NCI-H146 (cell line): Measurements from ENCODE around the gene PRKAA1.

ENCODE experiments used
- DNase-seq: peaks from one replicate; lab custom pipeline; 2025; lab: John Stamatoyannopoulos, UW

PRKAA1 gene

DNA sequence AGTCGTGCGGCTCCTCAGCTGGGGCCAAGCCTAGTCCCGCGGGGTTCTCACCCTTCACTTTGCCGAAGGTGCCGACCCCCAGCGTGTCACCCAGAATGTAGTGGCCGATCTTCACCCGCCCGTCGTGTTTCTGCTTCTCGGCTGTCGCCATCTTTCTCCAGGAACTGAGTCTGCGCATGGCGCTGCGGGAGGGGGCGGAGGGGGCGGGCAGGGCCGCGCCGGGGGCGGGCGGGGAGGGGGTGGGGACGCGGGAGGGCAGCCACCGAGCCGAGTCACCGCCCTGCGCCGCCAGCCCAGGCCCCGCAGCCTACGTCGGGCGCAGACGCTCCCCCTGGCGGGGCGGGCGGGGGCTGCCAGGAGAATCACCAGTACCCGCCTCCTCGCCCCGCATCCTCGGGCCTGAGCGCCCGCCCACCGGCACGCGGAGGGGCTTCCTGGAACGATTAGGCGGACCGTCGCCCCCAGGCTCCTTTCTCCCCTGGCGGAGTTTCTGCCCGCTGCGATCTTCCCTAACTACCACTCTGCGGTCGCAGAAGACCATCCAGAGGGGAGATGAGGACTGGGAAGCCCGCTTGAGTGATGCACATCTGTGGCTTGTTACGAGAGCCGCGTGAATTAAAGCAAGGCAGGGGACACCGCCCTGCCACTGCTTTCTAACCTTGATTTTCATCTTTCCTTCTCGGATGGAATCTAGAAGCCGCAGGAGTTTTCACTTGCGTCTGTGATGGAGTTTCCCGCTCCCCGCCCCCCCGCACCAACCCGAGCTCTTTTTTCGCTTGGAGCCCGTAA lies at the start of gene PRKAA1:
Gene PRKAA1 (minus strand): TSS at position 363 of the 789 bp plus-strand sequence. CDS start 185 bp downstream, at position 178.
- DNase-seq: peak; percentile 87

DNA sequence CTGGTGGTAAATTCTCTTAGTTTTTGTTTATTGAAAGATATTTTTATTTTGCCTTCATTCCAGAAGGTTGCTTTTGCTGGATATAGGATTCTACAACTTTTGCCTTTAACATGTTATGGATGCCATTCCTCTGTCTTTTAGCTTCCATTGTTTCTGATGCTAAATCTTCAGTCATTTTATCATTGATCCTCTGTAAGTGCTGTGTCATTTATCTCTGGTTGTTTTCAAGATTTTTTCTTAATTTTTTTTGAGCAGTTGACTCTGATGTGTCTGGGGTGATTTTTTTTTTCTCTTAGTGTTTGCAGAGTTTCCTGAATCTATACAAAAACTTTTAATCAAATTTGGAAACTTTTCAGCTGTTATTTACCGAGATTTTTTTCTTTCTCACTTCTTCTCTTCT lies 49.4 kb upstream of the PRKAA1 start:
- DNase-seq: no peak

DNA sequence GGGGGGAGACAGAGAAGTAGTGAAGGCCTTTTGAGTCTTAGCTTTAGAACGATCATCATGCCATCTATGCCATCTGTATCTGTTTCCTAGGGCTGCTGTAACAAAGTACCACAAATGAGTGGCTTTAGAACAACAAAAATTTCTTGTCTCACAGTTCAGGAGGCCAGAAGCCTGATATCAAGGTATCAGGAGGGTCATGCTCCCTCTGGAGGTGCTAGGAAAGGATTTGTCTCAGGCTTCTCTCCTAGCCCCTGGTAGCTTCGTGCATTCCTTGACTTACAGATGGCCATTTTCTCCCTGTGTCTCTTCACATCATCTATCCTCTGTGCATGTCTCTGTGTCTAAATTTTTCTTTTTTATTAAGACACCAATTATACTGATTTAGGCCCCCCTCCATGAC lies 48.2 kb upstream of the PRKAA1 start:
- DNase-seq: no peak

DNA sequence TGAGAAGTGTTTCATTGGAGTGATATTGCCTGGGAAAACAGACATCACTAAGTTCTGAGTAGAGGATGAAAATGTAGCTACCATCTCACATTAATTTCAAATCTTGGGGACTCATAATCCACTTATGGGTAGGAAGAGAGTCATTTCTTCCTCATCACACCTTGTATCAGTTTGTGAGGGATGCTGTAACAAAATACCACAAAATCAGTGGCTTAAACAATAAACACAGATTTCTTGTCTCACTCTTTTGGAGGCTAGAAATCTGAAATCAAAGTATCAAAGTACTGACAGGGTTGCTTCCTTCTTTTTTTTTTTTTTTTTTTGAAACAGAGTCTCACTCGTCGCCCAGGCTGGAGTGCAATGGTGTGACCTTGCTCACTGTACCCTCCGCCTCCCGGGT lies 46.4 kb upstream of the PRKAA1 start:
- no peak for DNase-seq

DNA sequence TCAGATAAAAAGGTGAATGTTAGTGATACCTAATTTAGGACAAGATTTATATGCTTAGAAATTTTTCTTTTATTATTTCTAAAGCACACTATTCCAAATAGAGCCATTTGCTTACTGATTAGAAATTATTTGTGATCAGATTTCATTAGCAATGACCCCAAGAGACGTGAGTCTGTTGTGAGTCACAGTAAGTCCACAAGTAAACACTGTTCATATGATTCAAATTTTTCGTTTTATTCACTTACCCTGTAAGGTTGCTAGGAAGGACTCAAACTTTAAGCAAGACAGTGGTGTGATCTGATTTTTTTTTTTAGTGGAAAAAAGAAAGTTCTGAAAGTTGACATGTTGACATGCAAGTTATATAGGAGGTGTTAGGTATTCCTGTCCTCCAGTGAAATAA lies 44.2 kb upstream of the PRKAA1 start:
- no peak for DNase-seq

DNA sequence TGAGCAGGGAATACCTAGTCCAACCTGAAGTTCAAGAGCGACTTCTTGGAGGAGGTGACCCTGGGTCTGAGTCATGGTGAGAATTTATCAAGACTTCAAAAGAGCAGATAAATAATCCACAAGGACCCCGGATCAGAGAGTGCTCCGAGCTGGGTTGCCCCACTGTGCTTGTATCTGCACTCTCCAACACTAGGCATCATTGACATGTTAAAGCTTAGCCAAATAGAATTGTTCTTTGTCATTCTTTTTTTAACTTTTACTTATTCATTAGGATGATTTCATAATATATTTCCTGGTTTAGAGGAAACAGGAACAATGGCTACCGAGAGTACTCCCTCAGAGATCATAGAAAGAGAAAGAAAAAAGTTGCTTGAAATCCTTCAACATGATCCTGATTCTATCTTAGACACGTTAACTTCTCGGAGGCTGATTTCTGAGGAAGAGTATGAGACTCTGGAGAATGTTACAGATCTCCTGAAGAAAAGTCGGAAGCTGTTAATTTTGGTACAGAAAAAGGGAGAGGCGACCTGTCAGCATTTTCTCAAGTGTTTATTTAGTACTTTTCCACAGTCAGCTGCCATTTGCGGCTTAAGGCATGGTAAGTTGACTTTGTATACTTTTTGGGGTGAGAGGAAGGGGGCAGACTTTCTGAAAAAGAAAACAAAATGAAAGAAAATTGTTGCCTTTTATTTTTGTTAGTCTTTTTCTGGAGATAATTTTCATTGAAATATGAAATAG lies 43.1 kb upstream of the PRKAA1 start, which contains the start of gene CARD6:
Gene CARD6 (plus strand): TSS at position 300 of the 738 bp plus-strand sequence. CDS start 16 bp downstream, at position 316.
- DNase-seq: no peak

DNA sequence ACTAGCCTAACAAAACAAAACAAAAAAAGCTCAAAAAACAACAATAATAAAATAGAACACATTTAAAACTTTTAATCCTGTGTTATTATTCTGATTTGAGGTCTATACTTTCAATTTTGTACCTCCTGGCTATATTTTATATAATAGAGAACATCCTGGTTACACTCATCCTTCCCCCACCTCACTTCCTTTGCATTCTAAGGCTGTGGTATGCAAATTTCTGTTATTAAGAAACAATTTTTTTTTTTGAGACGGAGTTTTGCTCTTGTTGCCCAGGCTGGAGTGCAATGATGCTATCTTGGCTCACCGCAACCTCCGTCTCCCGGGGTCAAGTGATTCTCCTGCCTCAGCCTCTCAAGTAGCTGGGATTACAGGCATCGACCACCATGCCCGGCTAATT lies 39.9 kb upstream of the PRKAA1 start:
- DNase-seq: no peak

DNA sequence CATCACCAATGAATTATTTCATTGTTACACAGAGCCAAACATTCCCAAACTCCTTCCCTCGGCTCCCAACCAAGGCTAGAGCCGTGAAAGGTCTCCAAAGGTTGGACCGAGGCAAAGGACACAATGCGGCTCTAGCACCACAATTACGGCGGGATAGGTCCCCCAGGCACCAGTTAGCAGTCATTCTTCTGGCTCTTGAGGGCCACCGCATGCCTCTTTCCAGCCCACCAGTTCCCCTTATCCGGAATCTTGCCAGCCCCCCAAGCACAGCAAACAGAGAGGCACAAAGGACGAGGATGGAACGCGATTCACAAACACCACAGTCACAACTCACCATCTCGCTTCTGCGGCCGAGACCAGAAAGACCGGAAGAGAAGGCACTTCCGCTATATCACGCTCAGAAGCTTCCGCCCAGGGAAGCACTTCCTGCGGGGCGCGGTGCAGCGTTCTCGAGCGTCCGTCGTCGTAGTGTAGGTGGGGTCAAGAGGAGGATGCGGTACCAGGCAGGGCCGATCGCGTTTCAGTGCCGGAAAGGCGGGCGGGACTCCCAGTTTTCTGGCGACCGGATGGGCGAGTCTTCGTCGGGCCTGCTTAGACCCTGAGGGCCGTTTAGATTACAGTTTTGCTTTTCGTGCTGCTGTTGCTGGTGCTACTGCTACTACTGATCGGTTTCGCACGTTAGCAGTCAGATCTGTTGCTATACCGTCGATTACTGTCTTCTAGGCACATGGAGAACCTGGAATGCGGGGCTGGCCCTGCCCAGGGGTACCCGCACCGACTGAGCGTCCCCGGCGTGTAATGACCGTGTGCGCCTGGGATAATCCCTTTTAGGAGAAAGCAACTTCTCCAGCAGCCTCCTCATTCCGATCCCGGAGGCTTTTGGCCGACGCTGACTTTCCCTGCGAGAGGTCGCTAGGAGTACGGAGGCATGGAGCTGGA lies 36.9 kb upstream of the PRKAA1 start, which contains the start of gene RPL37:
Gene RPL37 (minus strand): TSS at position 374 of the 939 bp plus-strand sequence. CDS start 37 bp downstream, at position 337.
- peak; percentile 94 for DNase-seq

DNA sequence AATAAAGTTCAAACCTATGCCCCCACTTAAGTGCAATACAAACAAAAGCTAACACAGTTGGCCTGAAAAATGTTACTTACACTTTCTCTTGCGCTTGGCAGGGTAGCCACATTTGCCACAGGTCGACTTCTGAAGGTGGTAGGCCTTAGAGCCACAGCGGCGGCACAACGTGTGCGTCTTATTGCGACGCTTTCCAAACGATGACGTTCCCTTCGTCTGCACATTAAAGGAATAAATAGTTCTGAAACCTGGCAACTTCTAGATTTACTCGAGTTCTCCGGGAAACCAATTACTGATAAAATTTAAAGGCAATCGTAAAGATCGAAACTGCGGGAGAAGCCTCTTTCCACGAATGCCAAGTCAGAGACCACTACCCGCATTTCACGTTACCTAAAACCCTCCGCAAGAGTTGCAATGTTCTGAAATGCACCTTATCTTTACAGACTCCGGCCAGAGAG lies 36.2 kb upstream of the PRKAA1 start:
- DNase-seq: peak; percentile 18

DNA sequence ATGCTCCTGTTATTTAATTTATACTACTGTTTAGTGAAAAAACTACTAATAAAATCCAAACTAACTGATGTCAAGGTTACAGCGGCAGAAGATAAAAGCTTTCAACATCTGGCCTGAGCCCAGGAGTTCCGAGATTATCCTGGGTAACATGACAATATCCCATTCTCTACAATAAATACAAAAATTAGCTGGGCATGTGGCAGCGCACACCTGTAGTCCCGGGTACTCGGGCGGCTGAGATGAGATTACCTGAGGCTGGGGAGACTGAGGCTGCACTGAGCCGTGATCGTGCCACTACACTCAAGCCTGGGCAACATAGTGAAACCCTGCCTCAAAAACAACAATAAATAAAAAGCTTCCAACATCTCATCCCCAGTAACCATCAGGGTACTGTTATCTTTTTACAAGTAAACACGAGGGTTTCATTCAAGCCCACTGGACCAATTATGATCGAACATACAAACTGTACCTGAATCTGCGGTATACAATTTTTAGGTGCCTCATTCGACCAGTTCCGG lies 35.6 kb upstream of the PRKAA1 start:
- DNase-seq: no peak

DNA sequence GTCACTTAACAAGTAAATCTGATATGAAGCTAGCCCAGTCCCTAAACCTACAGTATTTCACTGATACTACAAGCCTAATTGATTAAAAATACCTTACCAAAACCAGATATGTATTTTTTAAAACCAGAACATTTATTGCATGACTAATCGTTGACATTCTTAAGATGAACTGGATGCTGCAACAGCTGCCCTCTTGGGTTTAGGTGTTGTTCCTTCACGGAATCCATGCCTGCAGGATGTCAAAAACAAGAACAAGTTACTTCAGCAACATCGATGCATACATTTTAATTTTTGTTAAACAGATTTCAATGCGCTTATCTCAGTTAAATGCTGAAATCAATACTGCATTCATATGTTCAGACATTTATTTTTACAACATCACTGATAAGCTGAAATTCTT lies 34.2 kb upstream of the PRKAA1 start:
- no peak for DNase-seq

DNA sequence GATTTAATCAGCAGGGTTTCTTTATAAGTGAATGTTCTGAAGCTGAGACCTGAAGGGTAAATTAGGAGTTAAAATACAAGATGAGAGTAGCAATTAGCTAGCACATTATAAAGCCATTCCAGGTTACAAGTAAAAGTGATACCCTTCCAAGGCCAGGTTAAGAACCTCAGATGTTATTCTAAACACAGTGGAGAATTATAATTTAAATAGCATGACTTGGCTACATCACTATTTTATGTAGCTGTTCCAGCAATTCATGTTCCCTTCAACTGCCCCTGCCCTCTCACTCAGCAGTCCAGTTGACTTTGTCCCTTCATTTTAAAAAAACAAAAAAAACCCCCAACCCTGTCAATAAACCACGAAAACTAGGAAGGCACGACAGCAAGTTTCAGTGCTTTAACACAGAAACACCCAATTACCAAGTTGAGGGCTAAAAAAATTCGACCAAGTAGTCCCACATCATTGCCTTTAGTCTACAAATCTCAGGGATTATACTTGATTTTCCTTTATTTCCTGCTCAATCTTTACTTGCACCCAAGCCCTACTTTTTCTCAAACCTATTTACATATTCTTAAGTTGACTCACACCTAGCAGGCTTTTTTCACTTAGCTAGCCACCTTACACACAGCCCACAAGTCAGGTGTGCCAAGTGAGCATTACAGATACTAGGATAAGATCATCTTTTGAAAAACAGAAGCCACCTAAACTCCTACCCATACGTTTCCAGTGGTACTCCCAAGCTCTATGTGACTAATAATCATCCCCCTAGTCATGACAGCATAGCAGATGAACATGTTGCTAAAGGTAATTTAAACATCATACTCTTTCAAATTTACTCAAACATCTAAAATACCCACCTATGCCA lies 33.4 kb upstream of the PRKAA1 start:
- DNase-seq: no peak

DNA sequence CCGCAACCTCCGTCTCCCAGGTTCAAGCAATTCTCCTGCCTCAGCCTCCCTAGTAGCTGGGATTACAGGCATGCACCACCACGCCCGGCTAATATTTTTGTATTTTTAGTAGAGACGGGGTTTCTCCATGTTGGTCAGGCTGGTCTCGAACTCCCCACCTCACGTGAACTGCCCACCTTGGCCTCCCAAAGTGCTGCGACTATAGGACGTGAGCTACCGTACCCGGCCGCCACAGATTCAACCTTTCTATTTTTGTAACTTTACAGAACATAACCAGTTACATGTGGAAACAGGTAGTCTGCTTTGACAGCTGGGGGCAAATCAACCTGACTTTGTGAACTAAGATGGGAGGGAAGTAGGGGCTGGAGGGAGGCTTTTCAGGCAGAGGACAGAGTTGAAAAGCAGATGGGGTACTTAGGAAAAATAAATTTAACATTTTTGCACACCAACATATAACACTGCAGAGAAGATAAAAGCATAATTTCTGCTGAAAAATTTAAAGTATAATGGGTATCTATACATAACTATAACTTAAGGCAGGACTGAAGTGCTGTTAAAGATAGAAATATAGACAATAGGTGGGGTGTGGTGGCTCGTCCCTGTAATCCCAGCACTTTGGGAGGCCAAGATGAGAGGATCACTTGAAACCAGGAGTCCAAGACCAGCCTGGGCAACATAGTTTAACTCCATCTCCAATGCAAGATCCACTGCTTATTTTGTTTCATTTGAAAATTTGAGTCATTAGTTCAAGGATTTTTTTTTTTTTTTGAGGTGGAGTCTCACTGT lies 31.8 kb upstream of the PRKAA1 start:
- no peak for DNase-seq

DNA sequence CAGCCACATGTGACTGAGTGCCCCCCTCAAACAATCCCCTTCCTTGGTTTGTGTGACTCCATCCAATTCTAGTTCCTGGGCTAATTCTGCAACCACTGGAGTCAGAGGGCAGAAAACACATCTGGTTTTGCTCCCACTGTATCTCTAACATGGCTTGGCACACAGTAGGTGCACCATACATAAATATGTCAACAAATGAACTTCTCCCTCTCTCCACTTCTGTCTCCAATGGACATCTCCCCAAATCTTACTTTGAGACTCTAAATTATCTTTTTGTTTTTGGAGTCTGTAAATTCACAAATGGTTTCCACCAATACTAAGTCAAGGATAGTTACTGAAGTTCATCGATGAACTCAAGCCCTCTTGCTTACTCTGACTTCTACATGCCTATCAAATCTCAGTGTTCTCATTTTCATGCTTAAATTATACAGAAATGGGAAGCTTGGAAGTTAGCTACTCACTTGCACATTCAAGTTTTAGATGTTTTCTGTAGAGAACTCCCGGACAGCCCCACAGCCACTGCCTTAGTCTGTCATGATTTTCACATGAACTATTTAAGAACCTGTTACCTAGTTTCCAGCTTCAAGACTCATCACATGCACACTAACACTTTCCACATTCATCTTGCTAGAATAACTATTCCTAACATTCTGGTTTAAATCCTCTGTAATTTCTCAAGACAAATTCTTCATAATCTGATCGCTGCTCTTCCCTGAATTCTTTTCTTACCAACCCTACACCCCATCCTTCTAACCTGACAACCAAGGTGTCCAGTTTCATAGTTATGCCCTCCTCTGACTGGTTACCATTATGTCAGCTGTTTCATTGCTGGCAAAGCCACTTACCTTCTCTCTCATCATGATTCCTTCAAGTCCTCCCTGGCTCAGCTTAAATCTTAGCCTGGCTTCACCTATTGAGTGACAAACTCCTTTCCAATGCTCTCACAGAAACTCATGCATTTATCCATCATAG lies 30.8 kb upstream of the PRKAA1 start:
- no peak for DNase-seq

DNA sequence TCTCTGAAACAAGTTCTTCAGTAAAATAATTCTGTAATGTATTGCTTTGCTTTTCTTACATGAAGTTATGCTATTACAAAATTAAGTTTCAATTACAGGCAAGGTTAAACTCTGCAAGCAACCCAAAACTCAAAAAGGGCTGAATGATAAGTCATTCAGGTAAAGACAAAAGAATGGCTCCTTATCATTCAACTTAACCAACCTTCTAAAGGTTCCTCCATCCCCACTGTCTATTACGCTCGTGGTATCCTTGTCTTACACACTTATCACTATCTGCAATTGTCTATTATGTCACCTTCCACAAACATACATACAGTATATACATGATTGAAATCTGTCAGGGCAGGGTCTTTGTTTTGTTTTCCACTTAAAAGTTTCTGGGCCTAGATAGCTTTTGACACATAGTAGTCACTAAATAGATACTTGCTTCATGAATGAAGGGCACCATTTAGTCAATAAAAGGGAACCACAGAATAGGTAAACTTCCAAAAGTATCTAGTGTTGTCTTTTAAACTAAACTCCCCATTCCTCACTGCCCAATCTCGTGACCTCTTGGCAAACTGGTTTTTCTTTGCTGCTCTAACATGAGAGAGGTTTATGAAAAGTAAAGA lies 30.0 kb upstream of the PRKAA1 start:
- no peak for DNase-seq

DNA sequence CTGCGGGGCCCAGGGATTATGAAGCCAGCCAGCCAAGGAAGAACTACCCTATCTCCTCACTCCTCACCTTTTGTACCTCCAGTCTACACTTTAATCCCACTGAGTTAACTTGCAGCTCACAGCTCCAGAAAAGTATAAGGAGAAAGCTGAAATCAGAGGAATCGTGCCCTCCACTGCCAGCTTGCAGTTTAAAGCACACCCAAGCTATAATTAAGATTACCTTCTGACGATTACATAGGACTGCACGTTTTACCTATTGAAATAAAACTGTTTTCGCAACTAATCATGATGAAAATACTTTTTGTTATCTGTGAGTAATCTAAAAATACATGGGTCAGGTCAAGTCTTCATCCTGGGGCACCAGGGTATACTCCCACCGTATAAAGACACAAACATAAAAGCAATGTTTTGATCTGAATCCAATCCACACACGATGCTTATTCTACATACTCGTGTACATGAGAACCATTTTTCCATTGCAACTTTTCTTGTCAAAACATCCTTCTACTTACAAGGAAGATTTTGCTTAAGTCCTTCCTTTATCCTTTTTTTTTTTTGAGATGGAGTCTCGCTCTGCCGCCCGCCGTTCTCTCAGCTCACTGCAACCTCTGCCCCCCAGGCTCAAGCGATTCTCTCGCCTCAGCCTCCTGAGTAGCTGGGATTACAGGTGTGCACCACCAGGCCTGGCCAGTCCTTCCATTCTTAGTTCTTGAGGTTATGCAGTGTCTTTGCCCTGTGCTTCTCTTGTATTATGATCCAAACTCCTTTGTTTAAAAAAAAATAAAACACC lies 29.2 kb upstream of the PRKAA1 start:
- DNase-seq: no peak

DNA sequence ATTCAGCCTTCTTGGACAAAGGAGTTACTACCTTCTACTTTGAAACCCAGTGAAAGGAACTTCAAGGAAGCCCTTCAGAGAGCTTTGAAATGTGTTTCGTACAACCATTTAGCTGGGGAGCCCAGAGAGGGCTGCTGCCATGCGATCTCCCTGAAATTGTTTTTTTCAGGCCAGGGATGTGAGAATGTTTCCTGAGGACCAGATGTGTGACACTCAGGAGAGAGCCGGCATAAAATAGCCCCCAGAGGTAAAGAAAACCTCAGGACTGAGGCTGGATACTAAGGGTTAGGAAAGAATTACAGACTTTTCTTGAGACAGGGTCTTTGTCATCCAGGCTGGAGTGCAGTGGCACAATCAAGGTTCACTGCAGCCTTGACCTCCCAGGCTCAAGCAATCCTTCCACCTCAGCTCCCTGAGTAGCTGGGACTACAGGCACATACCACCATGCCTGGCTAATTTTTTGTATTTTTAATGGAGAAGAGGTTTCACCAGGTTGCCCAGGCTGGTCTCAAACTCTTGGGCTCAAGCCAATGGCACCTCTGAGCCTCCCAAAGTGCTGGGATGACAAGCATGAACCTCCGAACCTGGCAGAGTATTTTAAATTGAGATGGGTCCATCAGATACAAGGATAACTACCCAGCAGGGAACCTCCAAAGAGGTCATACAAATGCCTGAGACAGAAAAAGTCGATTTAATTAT lies 28.5 kb upstream of the PRKAA1 start:
- DNase-seq: no peak
